Measurements from ENCODE around the gene GPR183.

The GPR183 gene

DNA sequence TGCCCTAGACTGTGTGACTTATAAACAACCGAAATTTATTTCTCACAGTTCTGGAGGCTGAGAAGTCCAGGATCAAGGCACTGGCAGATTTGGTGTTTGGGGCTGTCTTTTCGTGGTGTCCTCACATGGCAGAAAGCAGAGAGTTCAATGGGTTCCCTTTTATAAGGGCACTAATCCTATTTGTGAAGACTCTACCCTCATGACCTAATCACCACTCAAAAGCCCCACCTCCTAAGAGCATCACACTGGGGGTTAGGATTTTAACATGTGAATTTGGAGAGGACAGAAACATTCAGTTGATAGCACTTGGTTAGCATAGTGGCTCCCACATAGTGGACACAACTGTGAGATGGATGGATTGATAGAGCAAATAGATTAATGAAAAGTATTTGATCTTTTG, 27.6 kb downstream of the GPR183 start:
- no CpG with 5 or more reads among the region's 2 CpGs for WGBS, 2 donors (ENCODE audit: extremely low coverage in 2 of 2, insufficient read length in 2 of 2, insufficient replicate concordance in 1 of 2)
- H2BK12ac ChIP-seq (ENCODE audit: low read length), result no peak overlapping the region
- H3K4me1 ChIP-seq (ENCODE audit: control insufficient read depth in 2 of 2, insufficient read depth in 1 of 2, low read depth in 1 of 2, low read length in 2 of 2), result peaks cover 0 to 13% of the 10 kb centered on the region in 2 donors
- no peak overlapping the region for H4K91ac ChIP-seq (ENCODE audit: low read depth, low read length, poor library complexity)
- H2AK5ac ChIP-seq (ENCODE audit: low read depth, low read length), result no peak overlapping the region
- no peak overlapping the region for H2BK15ac ChIP-seq (ENCODE audit: low read length)
- peaks cover 2% of the 10 kb centered on the region for H3K79me1 ChIP-seq (ENCODE audit: low read depth, low read length)
- no peak overlapping the region for H3K4me2 ChIP-seq (ENCODE audit: insufficient read depth, low read length, poor library complexity, severe bottlenecking)
- no peak overlapping the region for H2BK5ac ChIP-seq (ENCODE audit: low read length)
- no peak overlapping the region for H2AFZ ChIP-seq (ENCODE audit: low read length)
- no peak for DNase-seq (ENCODE audit: low spot score)
- no peaks in the 10 kb centered on the region for H3K27me3 ChIP-seq (ENCODE audit: control insufficient read depth in 3 of 3, insufficient read depth in 3 of 3, low read depth in 1 of 3, low read length in 3 of 3)
- H4K8ac ChIP-seq (ENCODE audit: low read depth, low read length), result no peak overlapping the region
- no peak overlapping the region for H3K9ac ChIP-seq (ENCODE audit: low read depth, low read length, poor library complexity)
- H3K14ac ChIP-seq (ENCODE audit: low read length), result no peak overlapping the region
- H3K18ac ChIP-seq (ENCODE audit: low read length), result no peak overlapping the region
- H3K9me3 ChIP-seq (replicated peaks in 1 of 2; ENCODE audit: control insufficient read depth in 2 of 2, insufficient read depth in 1 of 2, low read depth in 1 of 2, low read length in 2 of 2), result no peaks in the 10 kb centered on the region
- no peak overlapping the region for H3K4me3 ChIP-seq (ENCODE audit: low read length in 2 of 2)
- peaks cover 1 to 16% of the 10 kb centered on the region in 2 donors for H3K36me3 ChIP-seq (replicated peaks in 1 of 2; ENCODE audit: control insufficient read depth in 2 of 2, insufficient read depth in 2 of 2, low read length in 2 of 2)
- no peak overlapping the region for H2BK120ac ChIP-seq (ENCODE audit: low read depth, low read length)
- no peak overlapping the region for H3K4ac ChIP-seq (ENCODE audit: low read length)
- no peak overlapping the region for H3K23ac ChIP-seq (ENCODE audit: low read depth, low read length, poor library complexity)
- no peak overlapping the region for H3K27ac ChIP-seq (replicated peaks; ENCODE audit: low read length)

DNA sequence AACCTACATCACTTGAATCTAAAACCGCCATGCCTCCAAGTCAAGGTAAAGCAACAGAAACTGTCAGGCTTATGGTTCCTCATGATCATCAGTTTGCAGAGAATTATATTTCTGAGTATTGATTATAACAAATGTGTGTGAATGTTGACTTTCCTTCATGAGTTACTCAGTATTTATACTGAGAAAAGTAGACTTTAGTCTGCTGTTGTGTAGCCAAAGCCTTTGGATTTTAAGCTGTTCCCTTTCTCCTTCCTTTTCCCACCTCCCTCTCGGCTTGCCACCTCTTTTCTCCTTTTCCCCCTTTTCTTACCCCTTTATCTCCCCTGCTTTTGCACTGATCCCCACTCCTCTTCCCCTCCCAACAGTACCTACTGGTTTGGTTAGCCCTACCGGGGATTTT, 28.4 kb downstream of the GPR183 start:
- H3K4me2 ChIP-seq (ENCODE audit: insufficient read depth, low read length, poor library complexity, severe bottlenecking), result no peak overlapping the region
- H2BK12ac ChIP-seq (ENCODE audit: low read length), result no peak overlapping the region
- WGBS, 2 donors (ENCODE audit: extremely low coverage in 2 of 2, insufficient read length in 2 of 2, insufficient replicate concordance in 1 of 2), result no CpG with 5 or more reads among the region's 3 CpGs
- no peak overlapping the region for H3K4ac ChIP-seq (ENCODE audit: low read length)
- H3K9ac ChIP-seq (ENCODE audit: low read depth, low read length, poor library complexity), result no peak overlapping the region
- no peak overlapping the region for H2BK15ac ChIP-seq (ENCODE audit: low read length)
- no peak overlapping the region for H2AFZ ChIP-seq (ENCODE audit: low read length)
- no peak overlapping the region for H3K18ac ChIP-seq (ENCODE audit: low read length)
- H3K36me3 ChIP-seq (replicated peaks in 1 of 2; ENCODE audit: control insufficient read depth in 2 of 2, insufficient read depth in 2 of 2, low read length in 2 of 2), result peaks cover 1 to 16% of the 10 kb centered on the region in 2 donors
- no peak overlapping the region for H4K8ac ChIP-seq (ENCODE audit: low read depth, low read length)
- no peak overlapping the region for H2AK5ac ChIP-seq (ENCODE audit: low read depth, low read length)
- DNase-seq (ENCODE audit: low spot score), result no peak
- H3K9me3 ChIP-seq (replicated peaks in 1 of 2; ENCODE audit: control insufficient read depth in 2 of 2, insufficient read depth in 1 of 2, low read depth in 1 of 2, low read length in 2 of 2), result no peaks in the 10 kb centered on the region
- H3K27ac ChIP-seq (replicated peaks; ENCODE audit: low read length), result no peak overlapping the region
- no peak overlapping the region for H2BK120ac ChIP-seq (ENCODE audit: low read depth, low read length)
- H3K23ac ChIP-seq (ENCODE audit: low read depth, low read length, poor library complexity), result no peak overlapping the region
- H3K14ac ChIP-seq (ENCODE audit: low read length), result no peak overlapping the region
- no peaks in the 10 kb centered on the region for H3K27me3 ChIP-seq (ENCODE audit: control insufficient read depth in 3 of 3, insufficient read depth in 3 of 3, low read depth in 1 of 3, low read length in 3 of 3)
- peaks cover 2% of the 10 kb centered on the region for H3K79me1 ChIP-seq (ENCODE audit: low read depth, low read length)
- peaks cover 0 to 13% of the 10 kb centered on the region in 2 donors for H3K4me1 ChIP-seq (ENCODE audit: control insufficient read depth in 2 of 2, insufficient read depth in 1 of 2, low read depth in 1 of 2, low read length in 2 of 2)
- no peak overlapping the region for H4K91ac ChIP-seq (ENCODE audit: low read depth, low read length, poor library complexity)
- H3K4me3 ChIP-seq (ENCODE audit: low read length in 2 of 2), result no peak overlapping the region
- no peak overlapping the region for H2BK5ac ChIP-seq (ENCODE audit: low read length)

DNA sequence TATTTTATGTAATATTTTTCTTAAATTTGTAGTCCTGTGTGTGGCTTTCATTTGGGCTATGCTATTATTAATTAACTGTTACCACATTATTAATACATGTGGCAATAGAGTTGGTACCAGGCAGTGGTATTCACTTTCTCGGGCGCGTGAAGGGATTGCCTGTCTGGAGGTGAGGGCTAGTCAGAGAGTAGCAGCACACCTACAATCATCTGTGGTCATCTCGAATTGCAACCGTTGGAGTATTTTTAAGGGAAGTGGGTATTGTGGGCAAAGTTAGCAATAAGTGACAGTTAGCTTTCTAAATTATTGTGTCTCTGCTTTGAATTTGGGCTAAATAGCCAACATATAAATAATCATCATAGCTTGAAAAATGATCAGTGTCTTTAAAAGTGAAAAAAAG, 29.0 kb downstream of the GPR183 start:
- Histone ChIP-seq H3K4me1 (ENCODE audit: control insufficient read depth in 2 of 2, insufficient read depth in 1 of 2, low read depth in 1 of 2, low read length in 2 of 2) (peaks cover 0 to 13% of the 10 kb centered on the region in 2 donors), H2BK15ac (ENCODE audit: low read length) (no peak overlapping the region), H3K23ac (ENCODE audit: low read depth, low read length, poor library complexity) (no peak overlapping the region), H2AFZ (ENCODE audit: low read length) (no peak overlapping the region), H4K8ac (ENCODE audit: low read depth, low read length) (no peak overlapping the region), H4K91ac (ENCODE audit: low read depth, low read length, poor library complexity) (no peak overlapping the region), H3K36me3 (replicated peaks in 1 of 2; ENCODE audit: control insufficient read depth in 2 of 2, insufficient read depth in 2 of 2, low read length in 2 of 2) (peaks cover 1 to 16% of the 10 kb centered on the region in 2 donors), H2BK5ac (ENCODE audit: low read length) (no peak overlapping the region), H3K79me1 (ENCODE audit: low read depth, low read length) (peaks cover 2% of the 10 kb centered on the region), H3K4me3 (ENCODE audit: low read length in 2 of 2) (no peak overlapping the region), H3K18ac (ENCODE audit: low read length) (no peak overlapping the region), H3K27ac (replicated peaks; ENCODE audit: low read length) (no peak overlapping the region), H3K14ac (ENCODE audit: low read length) (no peak overlapping the region), H3K4me2 (ENCODE audit: insufficient read depth, low read length, poor library complexity, severe bottlenecking) (no peak overlapping the region), H3K4ac (ENCODE audit: low read length) (no peak overlapping the region), H2BK12ac (ENCODE audit: low read length) (no peak overlapping the region), H3K9ac (ENCODE audit: low read depth, low read length, poor library complexity) (no peak overlapping the region), H3K27me3 (ENCODE audit: control insufficient read depth in 3 of 3, insufficient read depth in 3 of 3, low read depth in 1 of 3, low read length in 3 of 3) (no peaks in the 10 kb centered on the region), H3K9me3 (replicated peaks in 1 of 2; ENCODE audit: control insufficient read depth in 2 of 2, insufficient read depth in 1 of 2, low read depth in 1 of 2, low read length in 2 of 2) (no peaks in the 10 kb centered on the region), H2BK120ac (ENCODE audit: low read depth, low read length) (no peak overlapping the region), H2AK5ac (ENCODE audit: low read depth, low read length) (no peak overlapping the region)
- no CpG with 5 or more reads among the region's 5 CpGs for WGBS, 2 donors (ENCODE audit: extremely low coverage in 2 of 2, insufficient read length in 2 of 2, insufficient replicate concordance in 1 of 2)
- DNase-seq (ENCODE audit: low spot score), result no peak

DNA sequence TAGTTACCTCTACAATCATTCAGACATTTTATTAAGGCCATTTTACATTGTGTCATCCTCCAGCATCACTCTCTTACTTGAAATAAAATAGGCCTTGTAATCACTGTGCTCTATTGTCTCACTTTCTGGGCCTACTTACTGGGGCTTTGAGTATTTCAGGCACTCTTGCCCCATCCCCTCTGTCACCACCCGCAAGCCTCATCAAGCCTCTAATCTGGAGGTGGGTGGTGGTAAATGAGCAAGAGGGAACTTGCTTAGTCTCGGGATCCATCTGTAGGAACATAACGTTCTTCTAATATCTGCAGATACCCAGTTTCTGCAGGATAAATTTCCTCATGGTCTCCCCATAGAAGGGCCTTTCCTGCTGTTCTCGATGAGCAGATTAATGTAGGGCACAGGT, 29.6 kb downstream of the GPR183 start:
- no peak overlapping the region for H3K23ac ChIP-seq (ENCODE audit: low read depth, low read length, poor library complexity)
- H4K91ac ChIP-seq (ENCODE audit: low read depth, low read length, poor library complexity), result no peak overlapping the region
- DNase-seq (ENCODE audit: low spot score), result no peak
- H4K8ac ChIP-seq (ENCODE audit: low read depth, low read length), result no peak overlapping the region
- H3K9ac ChIP-seq (ENCODE audit: low read depth, low read length, poor library complexity), result no peak overlapping the region
- H3K4me3 ChIP-seq (ENCODE audit: low read length in 2 of 2), result no peak overlapping the region
- H3K36me3 ChIP-seq (replicated peaks in 1 of 2; ENCODE audit: control insufficient read depth in 2 of 2, insufficient read depth in 2 of 2, low read length in 2 of 2), result peaks cover 1 to 16% of the 10 kb centered on the region in 2 donors
- H3K27me3 ChIP-seq (ENCODE audit: control insufficient read depth in 3 of 3, insufficient read depth in 3 of 3, low read depth in 1 of 3, low read length in 3 of 3), result no peaks in the 10 kb centered on the region
- H2AK5ac ChIP-seq (ENCODE audit: low read depth, low read length), result no peak overlapping the region
- no peak overlapping the region for H3K14ac ChIP-seq (ENCODE audit: low read length)
- no peak overlapping the region for H3K27ac ChIP-seq (replicated peaks; ENCODE audit: low read length)
- H2BK5ac ChIP-seq (ENCODE audit: low read length), result no peak overlapping the region
- H2BK120ac ChIP-seq (ENCODE audit: low read depth, low read length), result no peak overlapping the region
- H3K4me1 ChIP-seq (ENCODE audit: control insufficient read depth in 2 of 2, insufficient read depth in 1 of 2, low read depth in 1 of 2, low read length in 2 of 2), result peaks cover 0 to 13% of the 10 kb centered on the region in 2 donors
- no peak overlapping the region for H2AFZ ChIP-seq (ENCODE audit: low read length)
- no peak overlapping the region for H3K4me2 ChIP-seq (ENCODE audit: insufficient read depth, low read length, poor library complexity, severe bottlenecking)
- no CpG with 5 or more reads among the region's 4 CpGs for WGBS, 2 donors (ENCODE audit: extremely low coverage in 2 of 2, insufficient read length in 2 of 2, insufficient replicate concordance in 1 of 2)
- H2BK12ac ChIP-seq (ENCODE audit: low read length), result no peak overlapping the region
- H3K9me3 ChIP-seq (replicated peaks in 1 of 2; ENCODE audit: control insufficient read depth in 2 of 2, insufficient read depth in 1 of 2, low read depth in 1 of 2, low read length in 2 of 2), result peaks cover under 1 to 1% of the 10 kb centered on the region in 2 donors
- no peak overlapping the region for H3K4ac ChIP-seq (ENCODE audit: low read length)
- no peak overlapping the region for H3K18ac ChIP-seq (ENCODE audit: low read length)
- no peak overlapping the region for H2BK15ac ChIP-seq (ENCODE audit: low read length)
- H3K79me1 ChIP-seq (ENCODE audit: low read depth, low read length), result peaks cover 2% of the 10 kb centered on the region

Measured in neuronal stem cell (in vitro differentiated cells).